Tongue (tissue), 2 donors: ENCODE data around the gene DNAJC1. TPM values are rescaled to one million over a fixed set of nuclear protein-coding genes. Genes with fewer than 3 reads are reported as not detected.
"Not testable (repeated sequence)": the region's sequence is repeated elsewhere in the genome, so short reads cannot be mapped to it uniquely, and the experiment has no call there.

Experiments used
- DNase-seq: peaks from one replicate; pipeline ENCODE4 v3.0.0-alpha.2; 2015
- total RNA-seq: library from RNA; depleted of rRNA; stranded (reverse); fragments of >200 nt; gene quantifications from one replicate; pipeline ENCODE4 v1.2.3, GENCODE V29; 2014

DNAJC1 gene
- 29.4 TPM for total RNA-seq

- DNase-seq, result peak; percentile 99
Observed at GRCh38 chr10:22003177-22003963, at the start of gene DNAJC1. DNAJC1 (minus strand) TSS chr10:22003730; CDS start chr10:22003434, 296 bp downstream.

GRCh38 chr10:22053048-22053447, 49.5 kb upstream of the DNAJC1 start:
- no peak for DNase-seq

- DNase-seq, result no peak
Observed at GRCh38 chr10:22049635-22050034, 46.1 kb upstream of the DNAJC1 start.

- no peak for DNase-seq
Observed at GRCh38 chr10:22047812-22048211, 44.3 kb upstream of the DNAJC1 start.

- DNase-seq, result no peak
Observed at GRCh38 chr10:22043327-22043633, 39.8 kb upstream of the DNAJC1 start.

DNA sequence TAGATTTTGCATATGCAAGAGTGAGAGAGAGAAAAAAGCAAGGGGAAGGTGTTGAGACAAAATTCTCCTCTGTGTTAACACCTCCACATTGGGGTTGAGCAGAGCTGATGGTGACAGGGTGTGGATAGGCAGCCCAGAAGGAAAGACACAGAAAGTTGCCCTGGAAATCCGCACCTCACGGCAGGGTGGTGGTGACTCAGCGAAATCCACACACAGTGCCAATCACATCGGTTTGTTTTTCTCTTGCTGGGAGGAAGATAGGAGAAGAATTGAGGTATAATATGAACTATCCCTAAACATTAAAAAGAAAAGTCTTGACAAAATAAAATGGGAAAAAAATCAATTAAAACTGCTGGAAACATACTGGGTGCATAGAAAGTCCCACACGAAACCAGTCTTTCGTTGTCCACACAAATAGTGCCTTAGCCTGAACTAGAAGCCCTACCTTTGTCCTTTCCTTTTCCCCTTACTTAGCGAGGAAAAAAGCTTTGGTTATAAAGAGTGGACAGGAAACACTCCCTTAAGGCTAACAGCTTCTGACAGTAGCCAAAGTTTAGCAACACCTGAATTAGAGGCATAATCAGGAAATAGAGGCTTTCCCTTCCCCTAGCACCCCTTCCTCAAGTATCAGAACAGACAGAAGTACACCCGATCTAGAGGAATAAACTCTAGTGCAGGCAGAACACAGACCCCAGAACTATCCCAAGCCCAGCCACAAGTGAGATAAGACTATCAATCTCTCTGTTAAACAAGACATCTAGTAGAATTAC, 39.2 kb upstream of the DNAJC1 start:
- no peak for DNase-seq

GRCh38 chr10:22034333-22034732, 30.8 kb upstream of the DNAJC1 start:
- no peak for DNase-seq

GRCh38 chr10:22032268-22032667, 28.7 kb upstream of the DNAJC1 start:
- not testable (repeated sequence) for DNase-seq

GRCh38 chr10:22030421-22030820, 26.9 kb upstream of the DNAJC1 start:
- no peak for DNase-seq

GRCh38 chr10:22029445-22030236, 26.1 kb upstream of the DNAJC1 start:
- no peak for DNase-seq

GRCh38 chr10:22027364-22028238, 24.1 kb upstream of the DNAJC1 start:
- DNase-seq, result no peak

DNA sequence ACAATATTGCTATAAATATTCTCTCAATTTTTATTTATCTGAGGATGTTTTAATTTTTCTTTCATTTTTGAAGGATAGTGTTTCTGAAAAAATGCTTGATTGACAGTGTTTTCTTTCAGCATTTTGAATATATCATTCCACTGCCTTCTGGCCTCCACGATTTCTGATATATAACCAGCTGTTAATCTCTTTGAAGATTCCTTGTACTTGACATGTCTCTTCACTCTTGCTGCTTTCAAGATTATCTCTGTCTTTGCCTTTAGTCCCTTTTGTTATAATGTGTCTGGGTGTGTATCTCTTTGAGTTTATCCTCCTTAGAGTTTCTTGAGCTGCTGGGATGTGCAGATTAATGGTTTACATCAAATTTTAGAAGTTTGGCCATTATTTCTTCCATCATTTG, 22.8 kb upstream of the DNAJC1 start:
- no peak for DNase-seq

- DNase-seq, result no peak
Observed at GRCh38 chr10:22023508-22023907, 20.0 kb upstream of the DNAJC1 start.

- peak; percentile 85 for DNase-seq
Observed at GRCh38 chr10:22022257-22023032, 18.9 kb upstream of the DNAJC1 start.

DNA sequence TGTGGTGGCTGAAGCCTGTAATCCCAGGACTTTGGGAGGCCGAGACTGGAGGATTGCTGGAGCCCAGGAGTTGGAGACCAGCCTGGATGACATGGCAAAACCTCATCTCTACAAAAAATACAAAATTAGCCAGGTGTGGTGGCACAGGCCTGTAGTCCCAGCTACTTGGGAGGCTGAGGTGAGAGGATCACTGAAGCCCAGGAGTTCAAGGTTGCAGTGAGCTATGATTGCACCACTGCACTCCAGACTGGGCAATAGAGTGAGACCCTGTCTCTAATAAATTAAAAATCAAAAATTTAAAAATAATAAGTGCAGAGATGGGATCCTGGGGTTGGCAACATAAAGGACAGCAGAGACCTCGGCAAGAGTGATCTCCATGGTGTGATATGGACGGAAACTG, 17.6 kb upstream of the DNAJC1 start:
- DNase-seq, result not testable (repeated sequence)

GRCh38 chr10:22017283-22018020, 13.9 kb upstream of the DNAJC1 start:
- no peak for DNase-seq

- no peak for DNase-seq
Observed at GRCh38 chr10:22016046-22016705, 12.6 kb upstream of the DNAJC1 start.

- DNase-seq, result peak; percentile 63
Observed at GRCh38 chr10:22010973-22011408, 7.5 kb upstream of the DNAJC1 start.

DNA sequence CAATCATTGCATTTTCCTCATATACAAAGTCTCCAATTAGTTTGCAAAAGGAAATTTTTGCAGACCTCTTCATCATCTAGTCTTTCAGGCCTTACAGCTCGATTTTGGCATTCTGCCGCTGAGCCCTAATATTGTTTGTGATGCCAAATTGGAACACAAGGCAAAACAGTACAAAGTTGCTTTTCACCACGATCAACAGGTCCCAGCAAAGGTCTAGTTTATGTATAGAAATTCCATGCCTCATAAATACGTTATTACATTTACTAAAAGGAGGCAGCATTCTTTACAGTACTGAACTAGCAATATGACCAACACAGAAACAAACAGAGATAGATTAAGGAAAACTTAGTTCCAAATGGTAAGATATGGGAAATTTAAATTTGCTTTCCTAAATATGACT, 7.0 kb upstream of the DNAJC1 start:
- no peak for DNase-seq
